HG03571 (cell line): ENCODE results near the gene PLA2G6.
"Not testable (repeated sequence)": the region's sequence is repeated elsewhere in the genome, so short reads cannot be mapped to it uniquely, and the experiment has no call there.

Source experiments
- ATAC-seq: cut with Tn5 transposase; IDR thresholded peaks from one replicate; pipeline ENCODE4 v1.9.1; 2021; ENCODE audit not compliant: unreplicated experiment

PLA2G6 gene

DNA sequence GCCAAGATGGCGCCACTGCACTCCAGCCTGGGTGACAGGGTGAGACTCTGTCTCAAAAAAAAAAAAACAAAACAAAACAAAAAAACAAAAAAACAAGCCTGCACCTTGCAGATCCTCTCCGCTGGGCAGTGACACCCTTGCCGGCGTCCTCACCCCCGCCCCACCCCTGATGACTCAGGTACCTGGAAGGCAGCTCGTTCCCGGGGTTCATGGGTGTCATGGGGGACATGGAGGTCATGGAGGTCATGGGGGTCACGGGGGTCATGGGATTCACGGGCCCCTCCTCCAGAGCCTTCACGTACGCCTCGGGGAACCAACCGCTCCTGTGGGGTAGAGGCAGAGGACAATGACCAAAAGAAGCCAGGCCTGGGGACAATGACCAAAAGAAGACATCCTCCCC lies 94.7 kb downstream of the PLA2G6 start:
- ATAC-seq: no peak

DNA sequence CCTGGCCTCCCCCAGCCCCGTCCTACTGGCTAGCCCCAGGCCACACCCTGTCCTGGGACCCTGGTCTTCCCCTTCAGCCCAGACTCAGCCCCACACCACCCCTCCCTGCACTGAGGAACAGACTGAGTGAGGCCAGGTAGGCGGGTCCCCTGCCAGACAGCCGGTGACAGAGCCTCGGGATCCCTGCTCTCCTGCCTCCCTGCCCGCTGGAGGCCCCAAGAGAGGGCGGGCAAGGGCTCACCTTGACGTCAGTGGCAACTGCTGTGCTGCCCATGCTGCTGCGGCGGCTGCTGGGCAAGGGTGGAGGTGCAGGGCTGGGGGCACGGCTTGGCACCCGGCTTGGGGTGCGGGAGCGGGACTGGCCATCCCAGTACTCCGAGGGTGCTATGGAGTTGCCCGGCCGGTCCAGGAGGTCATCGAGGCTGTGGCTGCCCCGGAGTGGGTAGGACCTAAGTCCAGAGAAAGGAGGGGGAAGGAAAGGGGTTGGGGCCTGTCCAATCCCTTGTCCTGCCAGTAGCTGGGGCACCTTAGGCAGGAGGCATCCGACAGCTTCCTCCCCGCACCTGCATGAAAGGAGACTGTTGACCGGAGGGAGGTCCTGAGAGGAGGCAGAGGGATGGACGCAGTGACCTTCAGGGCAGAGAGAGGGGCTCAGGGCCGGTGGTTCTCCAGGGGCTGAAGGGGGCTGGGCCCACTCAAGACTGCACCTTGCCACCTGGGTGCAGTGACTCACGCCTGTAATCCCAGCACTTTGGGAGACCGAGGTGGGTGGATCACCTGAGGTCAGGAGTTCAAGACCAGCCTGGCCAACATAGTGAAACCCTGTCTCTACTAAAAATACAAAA lies 95.4 kb downstream of the PLA2G6 start:
- ATAC-seq: no peak

DNA sequence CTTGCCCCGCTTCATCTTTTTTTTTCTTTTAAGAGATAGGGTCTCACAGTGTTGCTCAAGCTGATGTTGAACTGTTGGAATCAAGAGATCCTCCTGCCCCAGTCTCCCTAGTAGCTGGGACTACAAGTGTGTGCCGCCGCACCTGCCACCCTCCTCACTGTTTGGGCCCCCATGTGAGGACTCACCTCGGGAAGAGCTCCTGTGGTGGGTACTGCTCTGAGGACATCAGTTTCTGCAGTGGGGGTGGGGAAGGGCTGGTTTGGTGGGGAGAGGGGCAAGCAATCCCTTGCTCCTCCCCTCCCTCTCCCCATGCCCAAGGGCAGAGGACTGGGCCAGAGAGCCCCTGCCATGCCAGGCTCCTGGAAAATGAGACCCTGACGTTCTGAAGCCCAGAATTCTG lies 96.1 kb downstream of the PLA2G6 start:
- no peak for ATAC-seq

DNA sequence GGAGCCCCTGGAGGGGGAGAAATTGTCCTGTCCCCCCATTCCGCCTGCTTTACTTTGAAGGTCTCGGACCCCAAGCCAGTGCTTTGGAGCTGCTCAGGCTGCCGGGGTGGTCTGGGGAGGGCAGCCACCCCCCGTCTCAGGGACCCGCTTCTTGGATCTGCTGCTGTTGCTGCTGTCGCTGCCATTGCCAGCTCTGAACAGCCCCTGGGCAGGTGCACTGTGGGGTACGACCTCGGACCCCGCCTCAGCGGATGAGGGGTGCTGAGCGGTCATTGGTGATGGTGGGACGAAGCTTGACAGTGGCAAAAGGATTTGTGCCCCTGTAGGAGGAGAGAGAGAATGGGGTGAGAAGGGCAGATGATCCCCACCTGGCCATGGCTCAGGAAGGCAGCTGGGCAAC lies 96.6 kb downstream of the PLA2G6 start:
- ATAC-seq: no peak

DNA sequence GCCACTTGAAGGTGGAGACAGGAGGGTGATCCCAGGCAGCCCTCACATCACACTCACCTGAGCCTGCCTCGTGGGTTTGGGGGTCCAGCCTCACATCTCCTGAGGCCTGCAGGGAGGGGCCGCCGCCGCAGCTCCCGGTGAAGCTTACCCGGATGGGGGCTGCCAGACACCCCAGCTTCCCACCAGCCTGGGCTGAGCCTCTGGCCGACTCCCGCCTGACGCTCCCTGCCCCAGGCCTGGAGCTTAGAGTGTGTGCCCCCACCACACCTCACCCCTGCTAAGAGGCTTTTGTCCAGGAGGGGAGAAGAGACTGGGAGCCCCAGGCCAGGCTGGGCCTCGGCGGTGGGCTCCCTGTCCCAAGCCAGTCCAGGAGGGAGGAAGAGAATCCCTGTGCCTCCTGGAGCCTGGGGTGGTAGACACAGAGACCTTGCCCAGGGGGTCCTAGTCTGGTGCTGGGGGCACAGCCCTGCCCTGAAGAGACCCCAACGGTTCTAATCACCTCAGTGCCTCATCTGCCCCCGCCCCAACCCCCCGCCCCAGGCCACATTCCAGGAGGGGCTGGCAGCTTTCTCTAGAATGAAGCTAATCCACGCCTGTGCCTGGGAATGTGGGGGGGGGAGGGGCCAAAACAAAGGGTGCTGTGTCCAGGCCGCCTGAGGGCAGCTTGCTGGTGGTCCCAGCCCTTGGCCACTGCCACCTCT lies 97.5 kb downstream of the PLA2G6 start, which contains the start of gene SLC16A8:
Gene SLC16A8, minus strand, starts transcription at position 254 of the 701 bp plus-strand sequence. CDS start 1,311 bp downstream, outside the sequence.
- no peak for ATAC-seq

DNA sequence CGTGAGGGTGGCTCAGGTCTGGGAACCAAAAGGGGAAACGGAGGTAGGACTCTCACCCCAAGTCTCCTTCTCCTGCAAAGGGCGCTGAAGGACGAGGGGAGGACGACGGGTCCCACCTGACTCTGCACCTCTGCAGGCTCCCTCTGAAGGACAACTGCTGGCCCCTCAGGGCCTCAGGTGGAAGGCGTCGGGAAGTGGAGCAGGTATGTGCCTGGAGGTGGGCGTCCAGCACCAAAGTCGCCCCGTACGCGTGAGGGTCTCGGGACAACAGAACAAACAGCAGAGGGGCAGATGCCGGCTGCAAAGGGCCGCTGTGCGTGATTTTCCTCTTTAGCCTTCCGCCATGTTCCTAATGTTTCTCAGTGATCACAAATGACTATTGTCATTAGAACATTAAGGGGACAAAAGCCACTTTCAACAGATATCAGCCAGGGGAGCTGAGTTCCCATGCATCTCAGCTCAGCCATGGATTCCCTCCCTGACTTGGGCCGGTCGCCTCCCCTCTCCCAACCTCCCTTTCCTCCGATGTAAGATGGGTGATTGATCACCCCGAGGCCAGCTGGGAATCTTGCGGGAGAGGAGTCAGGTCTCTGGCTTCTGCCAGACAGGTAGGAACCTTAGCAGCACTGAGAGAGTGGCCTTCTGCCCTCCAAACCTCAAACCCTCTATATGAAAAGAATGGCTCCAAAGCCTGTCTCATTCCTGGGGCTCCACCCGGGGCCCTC lies 98.5 kb downstream of the PLA2G6 start:
- no peak for ATAC-seq

DNA sequence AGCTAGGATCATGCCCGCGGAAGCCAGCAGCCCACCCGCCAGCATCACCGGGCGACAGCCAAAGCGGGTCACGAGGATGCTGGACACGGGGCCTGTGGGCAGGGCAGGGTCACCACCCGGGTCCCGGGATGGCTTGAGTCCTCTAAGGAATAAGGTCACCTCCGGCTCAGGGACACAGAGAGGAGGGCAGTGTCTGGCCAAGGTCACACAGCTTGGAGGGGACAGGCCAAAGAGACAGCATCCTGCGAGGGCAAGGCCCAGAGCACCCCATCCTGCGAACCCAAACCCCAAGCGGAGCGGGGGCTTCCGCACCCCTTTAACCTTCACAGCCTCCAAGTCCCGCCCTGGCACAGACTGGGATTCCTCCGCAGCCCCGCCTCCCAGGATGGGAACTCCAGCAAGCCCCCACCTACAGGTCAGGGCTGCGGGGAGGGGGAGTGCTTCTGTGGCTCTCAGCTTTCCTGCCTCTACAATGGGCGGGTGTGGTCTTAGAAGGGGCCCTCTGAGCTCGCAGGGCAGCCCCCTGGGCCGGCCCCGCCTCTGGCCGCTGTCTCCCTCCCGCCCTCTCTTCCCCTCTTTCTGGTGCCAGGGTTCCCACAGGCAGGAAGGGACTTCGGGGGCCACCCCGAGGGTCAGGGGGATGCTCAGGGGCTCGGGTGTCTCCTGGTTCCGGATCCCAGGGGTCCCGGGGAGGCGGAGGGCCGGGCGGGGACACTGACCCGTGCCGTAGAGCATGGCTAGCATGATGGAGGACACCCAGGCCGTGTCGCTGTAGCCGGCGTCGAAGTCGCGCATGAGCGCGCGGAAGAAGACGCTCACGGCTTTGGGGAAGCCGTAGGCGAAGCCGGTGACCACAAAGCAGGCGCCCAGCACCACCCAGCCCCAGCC lies 99.4 kb downstream of the PLA2G6 start:
- ATAC-seq: no peak

DNA sequence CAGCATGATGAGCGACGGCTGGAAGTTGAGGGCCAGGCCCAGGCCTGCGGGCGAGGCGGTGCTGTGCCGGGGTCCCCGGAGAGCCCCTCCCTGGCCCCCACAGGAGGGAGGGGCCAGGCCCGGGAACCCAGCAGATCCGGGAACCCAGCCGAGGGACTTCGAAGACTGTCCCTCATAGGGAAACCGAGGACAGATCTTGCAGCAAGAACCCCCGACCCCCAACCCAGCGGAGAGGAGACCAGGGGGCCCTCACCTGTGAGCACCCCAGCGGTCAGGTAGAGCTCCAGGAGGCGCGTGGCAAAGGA lies 100.0 kb downstream of the PLA2G6 start:
- no peak for ATAC-seq

DNA sequence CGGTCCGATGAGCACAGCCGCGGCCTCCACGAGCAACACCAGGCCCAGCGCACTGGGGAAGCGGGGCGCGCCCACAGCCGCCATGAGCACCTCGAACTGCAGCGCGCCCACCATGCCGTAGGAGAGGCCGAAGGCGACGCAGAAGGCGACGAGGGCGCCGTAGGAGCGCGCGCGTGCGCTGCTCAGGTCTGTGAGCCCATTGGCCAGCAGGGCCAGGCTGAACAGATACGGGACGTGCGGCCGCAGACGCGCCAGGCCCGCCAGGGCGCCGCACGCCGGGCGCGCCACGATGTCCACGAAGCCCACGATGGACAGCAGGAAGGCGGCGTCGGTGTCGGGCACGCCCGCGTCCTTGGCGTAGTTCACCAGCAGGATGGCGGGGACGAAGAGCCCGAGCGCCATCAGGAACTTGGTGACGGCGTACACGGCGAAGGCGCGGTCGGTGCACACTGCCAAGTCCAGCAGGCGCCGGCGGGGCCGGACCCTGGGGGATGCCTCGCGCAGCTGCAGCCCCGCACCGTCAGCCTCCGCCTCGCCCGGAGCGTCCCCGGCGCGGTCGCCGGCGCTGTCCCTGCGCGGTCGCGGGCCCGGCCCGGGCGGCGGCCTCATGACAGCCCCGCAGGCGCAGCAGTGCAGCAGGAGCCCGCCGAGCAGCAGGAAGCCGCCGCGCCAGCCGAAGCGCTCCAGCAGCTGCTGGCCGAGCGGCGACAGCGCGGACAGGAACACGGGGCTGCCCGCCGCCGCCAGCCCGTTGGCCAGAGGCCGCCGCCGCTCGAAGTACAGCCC lies 100.6 kb downstream of the PLA2G6 start:
- no peak for ATAC-seq

DNA sequence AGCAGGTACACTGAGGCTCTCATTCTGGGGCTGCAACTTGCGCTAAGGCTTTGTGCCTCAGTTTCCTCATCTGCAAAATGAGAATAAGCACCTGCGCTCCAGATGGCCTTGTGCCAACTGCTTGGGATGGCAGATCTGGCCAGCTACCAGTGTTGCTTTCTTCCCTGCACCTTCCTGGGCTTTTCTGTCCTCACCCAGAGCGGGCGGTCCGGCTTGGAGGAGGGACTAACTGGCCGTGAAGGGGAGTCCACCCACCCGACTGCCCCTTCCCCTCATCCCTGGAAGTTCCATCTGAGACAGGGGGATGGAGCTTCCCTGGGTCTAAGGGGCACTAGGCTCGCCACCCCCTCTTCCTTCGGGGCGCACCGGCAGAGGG lies 101.2 kb downstream of the PLA2G6 start:
- no peak for ATAC-seq

DNA sequence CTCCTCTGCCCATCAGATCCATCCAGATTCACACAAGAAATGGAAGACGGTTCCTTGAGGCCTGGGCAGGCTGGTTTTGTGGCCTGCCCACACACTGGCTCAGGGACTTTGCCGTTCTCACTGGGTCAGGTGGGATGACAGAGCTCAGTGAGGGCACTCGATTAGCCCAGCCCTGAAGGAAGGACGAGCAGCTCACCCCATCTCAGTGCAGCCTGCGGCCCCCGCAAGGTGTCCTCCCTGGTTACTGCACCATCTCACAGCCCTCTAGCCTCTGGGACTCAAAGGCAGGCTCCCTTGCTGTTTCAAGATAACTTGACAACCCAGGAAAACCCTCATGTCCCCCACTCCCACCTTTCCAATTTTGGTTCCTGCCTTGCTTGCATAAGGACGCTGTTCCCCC lies 101.8 kb downstream of the PLA2G6 start:
- ATAC-seq: no peak

DNA sequence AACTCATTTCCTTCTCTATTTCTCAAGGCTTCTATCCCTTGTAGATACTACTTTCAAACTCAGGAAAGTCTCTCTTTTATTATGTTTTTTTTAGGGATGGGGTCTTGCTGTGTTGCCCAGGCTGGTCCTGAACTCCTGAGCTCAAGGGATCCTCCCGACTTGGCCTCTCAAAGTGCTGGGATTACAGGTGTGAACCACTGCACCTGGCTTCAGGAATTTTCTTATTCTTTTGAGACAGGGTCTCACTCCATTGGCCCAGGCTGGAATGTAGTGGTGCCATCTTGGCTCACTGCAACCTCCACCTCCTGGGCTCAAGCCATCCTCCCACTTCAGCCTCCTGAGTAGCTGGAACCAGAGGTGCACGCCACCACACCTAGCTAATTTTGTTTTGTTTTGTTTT lies 102.4 kb downstream of the PLA2G6 start:
- ATAC-seq: not testable (repeated sequence)

DNA sequence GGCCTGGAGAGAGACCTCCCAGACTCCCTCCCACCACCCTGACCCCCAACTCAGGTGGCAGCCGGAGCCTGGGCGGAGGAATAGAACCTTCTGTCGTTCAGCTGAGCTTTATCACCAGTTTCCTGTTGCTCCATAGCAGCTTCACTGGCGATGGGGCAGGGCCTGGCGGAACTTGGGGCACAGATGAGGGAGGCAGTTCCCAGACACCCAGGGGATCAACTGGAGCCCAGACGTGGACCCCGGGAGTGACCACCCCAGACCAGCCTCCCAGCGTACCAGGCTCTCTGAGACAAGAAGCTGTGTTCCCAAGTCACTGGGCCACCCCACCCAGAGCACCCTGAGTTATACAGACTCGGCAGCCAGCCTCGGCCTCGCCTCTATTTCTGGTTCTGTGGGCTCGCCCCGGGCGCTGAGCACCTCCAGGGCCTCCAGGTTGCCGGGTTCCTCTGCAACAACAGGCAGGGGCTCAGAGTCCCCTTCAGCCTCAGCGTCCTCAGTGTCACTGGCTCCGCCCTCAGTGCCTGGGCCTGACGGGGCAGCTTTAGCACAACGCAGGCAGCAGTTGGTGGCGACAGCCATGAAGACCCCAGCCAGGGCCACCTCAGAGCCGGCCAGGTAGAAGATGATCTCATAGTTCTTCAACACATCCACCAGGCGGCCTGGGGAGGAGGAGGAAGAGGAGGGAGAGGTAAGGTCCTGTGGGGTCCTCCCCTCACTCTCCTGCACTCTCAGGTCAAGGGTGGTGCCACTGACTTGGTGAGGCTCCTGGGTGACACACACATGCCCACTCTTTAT lies 103.4 kb downstream of the PLA2G6 start:
- ATAC-seq: no peak

DNA sequence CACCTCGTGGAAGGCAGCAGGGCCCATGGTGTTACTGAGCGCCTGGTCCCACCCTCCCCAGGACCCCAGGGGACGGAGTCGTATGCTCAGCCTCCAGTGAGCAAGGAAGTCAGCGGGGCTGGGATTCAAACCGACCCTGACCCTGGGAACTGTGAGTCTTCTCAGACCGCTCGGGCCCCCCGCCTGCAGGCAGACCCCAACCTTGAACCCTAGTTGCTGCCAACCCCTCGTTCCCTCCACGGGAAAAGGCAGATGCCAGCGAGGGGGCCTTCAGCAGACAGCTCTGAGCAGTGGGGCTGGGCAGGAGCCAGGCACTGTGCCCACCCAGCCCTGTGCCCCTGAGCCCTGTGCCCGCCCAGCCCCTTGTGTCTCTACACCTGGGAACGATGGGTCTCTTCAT lies 104.0 kb downstream of the PLA2G6 start:
- no peak for ATAC-seq

DNA sequence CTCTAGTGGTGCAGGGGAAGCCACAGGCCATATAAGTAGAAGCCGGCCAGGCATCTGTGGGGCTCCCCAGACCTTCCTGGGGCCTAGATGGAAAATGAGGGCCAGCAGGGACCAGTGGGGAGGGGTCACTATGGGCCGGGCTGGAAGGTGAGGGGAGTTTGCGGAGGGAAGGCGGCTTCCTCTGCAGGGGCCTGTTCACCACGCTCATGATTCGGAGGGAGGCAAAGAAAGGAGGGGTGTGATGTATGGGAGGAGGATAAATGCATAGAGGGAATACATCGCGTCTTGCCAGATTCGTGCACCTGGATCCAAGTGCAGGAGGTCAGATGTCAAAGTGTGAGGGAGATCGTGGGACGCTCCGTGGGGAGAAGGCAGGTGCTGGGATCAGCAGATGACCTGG lies 104.5 kb downstream of the PLA2G6 start:
- ATAC-seq: no peak

DNA sequence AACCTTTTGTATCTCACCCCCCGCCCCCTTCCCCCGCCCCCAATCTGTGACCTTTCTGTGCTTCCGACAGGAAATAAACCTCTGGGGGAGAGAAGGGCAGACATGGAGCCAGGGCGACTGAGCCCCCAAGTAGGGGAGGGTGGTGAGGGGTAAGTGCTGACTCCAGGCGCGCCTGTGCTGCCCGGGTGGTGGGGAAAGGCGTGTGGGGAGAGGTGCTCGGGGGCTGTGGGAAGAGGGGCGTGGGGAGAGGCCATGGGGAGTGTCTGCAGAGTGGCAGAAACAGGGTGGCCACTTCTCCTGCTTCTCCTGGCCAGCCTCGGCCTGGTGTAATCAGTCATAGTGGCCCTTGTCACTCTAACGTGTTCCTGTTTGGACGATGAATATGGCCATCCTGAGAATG lies 105.7 kb downstream of the PLA2G6 start:
- no peak for ATAC-seq

DNA sequence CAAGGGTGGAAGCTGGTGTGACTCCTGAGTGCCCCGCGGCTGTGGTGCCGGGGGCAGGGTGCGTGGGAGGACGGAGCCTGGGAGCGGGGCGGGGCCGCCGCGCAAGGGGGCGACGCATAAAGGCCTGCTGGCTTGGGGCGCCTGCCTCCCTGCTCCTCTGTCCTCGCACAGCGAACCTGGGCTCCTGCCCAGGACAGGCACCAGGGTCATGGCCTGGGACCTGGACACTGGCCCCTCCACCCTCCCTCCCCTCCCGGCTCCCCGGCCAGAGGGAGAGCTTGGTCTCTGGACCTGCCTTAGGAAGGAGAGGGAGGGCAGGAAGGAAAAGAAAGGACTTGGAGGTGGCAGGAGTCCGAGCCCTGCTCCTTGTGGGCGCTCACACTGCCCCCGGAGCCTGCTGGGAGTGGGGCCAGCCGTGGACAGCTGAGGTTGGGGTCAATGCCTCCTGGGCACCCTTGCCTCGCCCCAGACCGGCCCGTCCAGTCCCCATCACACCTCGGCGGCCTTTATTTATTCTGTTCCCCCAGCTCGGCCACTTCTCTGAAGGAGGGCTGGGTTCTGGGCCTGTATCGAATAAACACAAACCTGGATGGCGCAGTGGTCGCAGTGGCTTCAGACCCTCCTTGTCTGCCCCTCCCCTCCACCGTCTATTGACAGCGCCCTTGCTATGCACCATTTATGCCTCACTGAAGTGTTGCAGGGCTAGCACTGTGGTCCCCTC lies 106.4 kb downstream of the PLA2G6 start:
- ATAC-seq: no peak

DNA sequence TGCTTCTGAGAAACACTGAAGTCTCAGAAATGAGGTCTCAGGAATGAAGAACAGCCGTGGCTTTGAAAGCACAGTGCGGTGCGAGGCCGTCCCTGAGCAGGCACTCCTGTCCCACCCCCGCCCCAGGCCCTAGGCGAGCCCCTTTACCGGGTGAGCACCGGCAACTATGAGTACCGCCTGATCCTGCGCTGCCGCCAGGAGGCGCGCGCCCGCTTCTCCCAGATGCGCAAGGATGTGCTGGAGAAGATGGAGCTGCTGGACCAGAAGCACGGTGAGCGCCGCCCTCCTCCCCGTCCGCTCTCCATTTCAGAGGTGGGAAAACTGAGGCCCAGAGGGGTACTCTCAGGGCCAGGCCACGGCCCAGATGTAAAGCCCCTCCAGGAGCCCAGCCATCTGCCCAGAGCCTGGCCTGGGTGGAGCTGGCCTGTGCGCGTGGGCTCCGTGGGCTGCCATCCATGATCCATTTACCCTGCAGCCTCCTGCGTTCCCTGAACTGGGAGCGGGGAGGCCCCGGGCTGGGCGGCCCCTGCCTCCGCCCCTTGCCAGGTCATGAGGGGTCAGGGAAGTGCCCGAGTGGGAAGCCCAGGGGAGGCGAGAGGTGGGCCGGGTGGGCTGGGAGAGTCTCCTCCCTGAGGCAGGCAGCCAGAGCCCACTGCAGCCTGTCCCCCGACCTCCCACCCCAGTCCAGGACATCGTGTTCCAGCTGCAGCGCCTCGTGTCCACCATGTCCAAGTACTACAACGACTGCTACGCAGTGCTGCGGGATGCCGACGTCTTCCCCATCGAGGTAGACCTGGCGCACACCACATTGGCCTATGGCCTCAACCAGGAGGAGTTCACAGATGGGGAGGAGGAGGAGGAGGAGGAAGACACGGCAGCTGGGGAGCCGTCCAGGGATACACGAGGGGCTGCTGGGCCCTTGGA lies 107.2 kb downstream of the PLA2G6 start:
- ATAC-seq: no peak
